ENCODE data around the gene CLASP2. TPM values are rescaled to one million over a fixed set of nuclear protein-coding genes. Genes with fewer than 3 reads are reported as not detected.

Gene CLASP2
- total and polyA plus RNA-seq, 2 of the 4 experiments (the other 2 are of a cell fraction), result 11.9 to 49.1 TPM

- H2BK120ac ChIP-seq (ENCODE audit: low read depth, low read length), result no peak overlapping the region
- no peak overlapping the region for H3K27ac ChIP-seq (ENCODE audit: insufficient read depth, low read length)
- no peak overlapping the region for H2AFZ ChIP-seq (replicated peaks; ENCODE audit: low read length, poor library complexity)
- POLR2A ChIA-PET (ENCODE audit: unreplicated experiment), result no interaction called here
- peaks cover 19 to 48% of the 10 kb centered on the region in 2 experiments for H3K79me1 ChIP-seq (ENCODE audit: low read depth in 1 of 2, low read length in 2 of 2)
- no peak overlapping the region for H2BK20ac ChIP-seq (ENCODE audit: low read depth, low read length)
- no peak for ATAC-seq (ENCODE audit: low read depth)
- H2BK15ac ChIP-seq (ENCODE audit: low read depth, low read length), result no peak overlapping the region
- WGBS, 2 experiments (ENCODE audit: extremely low coverage in 2 of 2, insufficient read length in 1 of 2), result no CpG with 5 or more reads among the region's 3 CpGs
- H3K9me1 ChIP-seq (ENCODE audit: insufficient read depth, low read length), result no peaks in the 10 kb centered on the region
- no peak overlapping the region for H4K91ac ChIP-seq (ENCODE audit: insufficient read depth, low read depth, low read length)
- no peak overlapping the region for H4K8ac ChIP-seq (ENCODE audit: low read depth in 2 of 2, low read length in 2 of 2)
- H3K4me1 ChIP-seq (ENCODE audit: control insufficient read depth, insufficient read depth, low read length), result no peaks in the 10 kb centered on the region
- H3K4me2 ChIP-seq (ENCODE audit: low read depth, low read length), result no peak overlapping the region
- no peak overlapping the region for H2BK5ac ChIP-seq (ENCODE audit: low read depth, low read length, poor library complexity, severe bottlenecking)
- intact Hi-C loops (cut with micrococcal nuclease) (loop anchor here (10.0 kb wide), 1 partner anchor 306 kb away; no protein-coding TSS in a partner anchor), in situ Hi-C loops (cut with MboI; ENCODE audit: low sequenced_read_pairs) (loop anchor here (10.0 kb wide), 1 partner anchor 316 kb away; no protein-coding TSS in a partner anchor), dilution Hi-C loops (cut with HindIII; ENCODE audit: low sequenced_read_pairs, unreplicated experiment) (no loop called here)
- H3K9ac ChIP-seq (ENCODE audit: low read depth, low read length), result no peak overlapping the region
- BruUV-seq (replicated peaks), result no TSS peak
- H3K27me3 ChIP-seq (ENCODE audit: control insufficient read depth, insufficient read depth, low read length), result no peaks in the 10 kb centered on the region
- H3K36me3 ChIP-seq (ENCODE audit: control insufficient read depth, insufficient read depth, low read length), result no peaks in the 10 kb centered on the region
- H2AK9ac ChIP-seq (replicated peaks; ENCODE audit: low read depth, low read length, poor library complexity), result no peak overlapping the region
- no peak for TF ChIP-seq CHD1 (IDR thresholded peaks at IDR 0.05; ENCODE audit: low read depth, low read length)
- TF ChIP-seq RFX5 (IDR thresholded peaks at IDR 0.05; ENCODE audit: low read depth, low read length), result no peak
- peak; percentile 59 for TF ChIP-seq CEBPB (IDR thresholded peaks at IDR 0.05; ENCODE audit: low read depth, low read length)
- no peak for TF ChIP-seq RAD21 (IDR thresholded peaks at IDR 0.05; ENCODE audit: low read length)
- TF ChIP-seq FOS (IDR thresholded peaks at IDR 0.05; ENCODE audit: low read depth, low read length), result no peak
- no peak for TF ChIP-seq BHLHE40 (IDR thresholded peaks at IDR 0.05; ENCODE audit: low read depth, low read length)
- TF ChIP-seq MXI1 (IDR thresholded peaks at IDR 0.05; ENCODE audit: borderline replicate concordance, low read depth, low read length), result no peak
- no peak overlapping the region for H2AK5ac ChIP-seq (ENCODE audit: low read depth, low read length)
- H3K4ac ChIP-seq (ENCODE audit: low read depth, low read length), result no peak overlapping the region
- CTCF ChIA-PET, result no interaction called here
- H3K9me3 ChIP-seq (ENCODE audit: control insufficient read depth, insufficient read depth, low read length), result no peaks in the 10 kb centered on the region
- no peak overlapping the region for H3K4me3 ChIP-seq (ENCODE audit: insufficient read depth, low read depth, low read length)
- H3K14ac ChIP-seq (replicated peaks; ENCODE audit: low read depth, low read length), result no peak overlapping the region
- DNase-seq, result no peak
- no peak overlapping the region for H3K56ac ChIP-seq (ENCODE audit: extremely low read depth, insufficient read depth, low read length)
- H4K20me1 ChIP-seq (ENCODE audit: insufficient read depth, low read length), result no peaks in the 10 kb centered on the region
- H4K5ac ChIP-seq (ENCODE audit: low read depth, low read length), result no peak overlapping the region
- no peak overlapping the region for H3K23ac ChIP-seq (ENCODE audit: low read depth, low read length)
- H3K18ac ChIP-seq (ENCODE audit: low read depth, low read length), result no peak overlapping the region
Measured at GRCh38 chr3:33711100-33711499, 7.0 kb downstream of the CLASP2 start.

Measured in IMR-90 (cell line).